GM21786 (cell line): ENCODE measurements around the gene C6orf132.

Experiments
- ATAC-seq: cut with Tn5 transposase; IDR thresholded peaks from one replicate; pipeline ENCODE4 v1.9.1; 2021; ENCODE audit not compliant: unreplicated experiment

Gene C6orf132

GRCh38 chr6:42137194-42137753, 5.1 kb downstream of the C6orf132 start:
- ATAC-seq, result no peak

DNA sequence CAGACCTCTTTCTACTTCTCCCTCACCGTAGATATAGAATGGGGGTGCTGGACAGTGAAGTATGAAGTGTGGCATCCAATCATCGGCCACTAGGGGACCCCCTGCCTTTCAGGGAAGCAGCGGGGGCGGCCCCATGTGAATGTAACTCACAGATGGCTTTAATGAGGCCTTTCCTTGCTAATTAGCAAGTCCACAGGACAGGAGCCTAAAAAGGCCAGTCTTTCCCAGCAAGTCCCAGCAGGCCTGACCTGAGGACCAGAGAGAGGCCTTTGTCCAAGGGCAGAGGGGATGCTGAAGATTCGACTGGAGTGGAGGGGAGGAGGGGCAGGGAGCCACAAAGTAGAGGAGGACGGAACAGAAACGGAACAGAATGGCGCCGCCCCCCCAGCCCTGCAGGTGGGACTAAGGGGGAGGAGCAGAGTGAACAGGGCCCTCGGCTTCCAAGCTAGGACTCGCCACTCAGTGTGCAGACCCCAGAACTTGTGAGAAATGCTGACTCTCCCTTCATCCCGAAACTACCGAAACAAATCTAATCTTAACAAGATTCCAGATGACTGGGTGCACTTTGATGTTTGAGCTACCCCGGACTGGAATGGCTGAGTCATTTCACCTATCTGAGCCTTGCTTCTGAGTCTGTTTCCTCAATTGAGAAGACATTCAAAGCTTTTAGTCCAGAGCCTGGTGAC, 5.8 kb downstream of the C6orf132 start:
- no peak for ATAC-seq

- ATAC-seq, result no peak
These were observed 6.7 kb downstream of the C6orf132 start for GRCh38 chr6:42135722-42136121.

GRCh38 chr6:42135161-42135560, 7.3 kb downstream of the C6orf132 start:
- ATAC-seq, result no peak

DNA sequence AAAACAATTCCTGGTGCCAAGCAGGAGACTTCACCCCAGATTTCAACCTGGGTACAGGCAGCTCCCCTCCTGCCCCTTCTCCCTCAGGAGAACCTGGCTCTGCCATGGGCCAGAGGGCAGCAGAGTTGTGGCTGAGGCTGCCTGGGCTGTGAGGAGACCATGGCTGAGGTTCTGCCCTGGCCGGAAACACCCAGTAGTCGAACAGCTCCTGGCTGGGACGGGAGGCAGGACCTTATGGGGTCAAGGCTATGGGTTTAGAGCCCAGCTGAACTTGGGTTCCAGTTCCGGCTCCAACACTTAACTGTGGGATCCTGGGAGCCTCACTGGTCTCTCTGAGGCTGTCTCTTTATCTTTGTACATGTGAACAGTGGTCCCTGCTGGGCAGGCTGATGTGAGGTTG, 8.5 kb downstream of the C6orf132 start:
- no peak for ATAC-seq

GRCh38 chr6:42131531-42131930, 10.9 kb downstream of the C6orf132 start:
- no peak for ATAC-seq

DNA sequence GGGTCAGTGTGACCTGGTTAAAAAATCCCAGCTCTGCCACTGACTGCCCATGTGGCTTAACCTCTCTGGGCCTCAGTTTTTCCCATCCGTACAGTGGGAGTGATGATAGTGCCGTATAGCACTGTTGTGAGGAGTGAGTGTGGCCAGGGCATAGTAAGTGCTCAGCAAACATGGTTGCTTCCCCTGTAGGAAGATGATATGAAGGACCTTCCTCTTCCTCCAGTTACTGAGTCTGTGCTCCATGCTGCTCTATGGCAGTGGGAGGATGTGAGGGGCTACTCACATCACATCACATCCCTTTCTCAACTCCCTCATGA, 13.1 kb downstream of the C6orf132 start:
- no peak for ATAC-seq

DNA sequence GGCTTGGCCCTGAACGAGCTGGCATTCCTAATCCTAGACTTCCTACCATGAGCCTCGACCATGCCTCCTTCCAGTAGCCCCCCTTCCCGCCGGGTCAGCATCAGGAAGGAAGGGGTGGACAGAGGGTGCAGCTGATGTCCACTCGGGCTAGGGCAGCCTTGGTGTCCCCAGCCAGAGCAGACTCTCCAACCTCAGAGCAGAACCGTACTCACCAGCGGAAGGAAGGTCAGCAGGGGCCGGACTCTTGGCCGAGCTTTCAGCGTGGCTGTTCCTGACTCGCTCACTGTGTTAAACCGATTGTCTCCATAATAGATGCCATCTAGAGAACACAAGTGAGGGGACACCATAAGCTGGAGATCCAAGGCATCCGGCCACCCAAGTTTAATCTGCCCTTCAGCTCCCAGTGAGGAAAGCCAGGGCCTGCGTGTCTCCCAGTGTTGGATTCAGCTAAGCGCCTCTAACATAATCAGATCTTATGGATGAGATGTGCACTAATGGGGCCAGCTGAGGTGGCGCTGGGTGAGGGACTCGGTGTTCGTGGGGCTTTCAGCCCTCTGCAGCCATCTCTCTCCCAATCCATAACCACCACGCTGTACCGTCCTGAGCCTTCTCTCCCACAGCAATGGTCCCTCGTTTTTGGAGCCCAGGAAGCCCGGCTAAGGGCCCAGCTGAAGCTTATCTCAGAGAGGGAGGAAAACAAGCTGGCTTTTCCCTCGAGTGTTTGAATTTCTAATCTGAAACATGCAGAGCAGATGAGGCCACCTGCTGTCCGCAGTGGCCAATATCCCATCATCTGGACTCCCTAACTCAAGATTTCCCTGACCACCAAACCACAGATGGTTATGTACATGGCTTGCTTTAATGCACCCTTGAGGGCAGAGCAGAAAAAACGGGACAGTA, 13.7 kb downstream of the C6orf132 start:
- no peak for ATAC-seq

DNA sequence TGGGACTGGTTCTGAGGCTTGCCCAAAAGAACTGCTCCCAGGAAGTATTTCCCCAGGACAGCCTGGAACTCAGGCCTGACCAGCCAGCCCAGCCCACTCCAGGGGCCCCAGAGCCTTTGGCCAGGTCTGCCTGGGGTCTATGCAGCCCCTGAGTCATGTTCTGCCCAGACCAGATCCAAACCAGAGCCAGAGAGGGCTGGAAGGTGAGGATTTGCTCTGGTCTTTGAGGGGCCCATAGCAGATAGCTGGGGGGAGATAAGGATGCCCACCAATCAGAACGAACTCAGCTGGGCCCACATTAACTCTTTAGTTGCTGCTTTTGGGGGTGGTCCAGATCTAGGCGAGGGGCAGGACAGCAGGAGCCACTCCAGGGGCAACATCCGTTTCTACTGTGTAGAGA, 16.8 kb downstream of the C6orf132 start:
- no peak for ATAC-seq

DNA sequence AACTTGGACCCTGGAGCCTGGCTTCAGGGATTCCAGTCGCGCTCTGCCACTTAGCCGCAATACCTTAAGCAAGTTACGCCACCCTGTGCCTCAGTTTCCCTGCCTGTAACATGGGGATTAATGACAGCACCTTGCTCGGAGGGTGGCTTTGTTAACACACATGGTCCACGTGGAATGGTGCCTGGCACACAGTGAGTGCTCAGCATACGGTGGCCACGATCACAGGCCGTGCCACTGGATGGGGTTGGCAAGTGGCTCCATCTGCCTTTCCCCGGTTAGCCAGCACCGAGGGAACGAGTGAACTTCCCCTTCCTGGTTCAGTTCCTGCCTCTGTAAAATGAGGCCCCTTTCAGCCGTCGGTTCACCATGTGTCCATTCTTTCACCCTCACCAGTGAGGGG, 17.2 kb downstream of the C6orf132 start:
- ATAC-seq, result no peak

DNA sequence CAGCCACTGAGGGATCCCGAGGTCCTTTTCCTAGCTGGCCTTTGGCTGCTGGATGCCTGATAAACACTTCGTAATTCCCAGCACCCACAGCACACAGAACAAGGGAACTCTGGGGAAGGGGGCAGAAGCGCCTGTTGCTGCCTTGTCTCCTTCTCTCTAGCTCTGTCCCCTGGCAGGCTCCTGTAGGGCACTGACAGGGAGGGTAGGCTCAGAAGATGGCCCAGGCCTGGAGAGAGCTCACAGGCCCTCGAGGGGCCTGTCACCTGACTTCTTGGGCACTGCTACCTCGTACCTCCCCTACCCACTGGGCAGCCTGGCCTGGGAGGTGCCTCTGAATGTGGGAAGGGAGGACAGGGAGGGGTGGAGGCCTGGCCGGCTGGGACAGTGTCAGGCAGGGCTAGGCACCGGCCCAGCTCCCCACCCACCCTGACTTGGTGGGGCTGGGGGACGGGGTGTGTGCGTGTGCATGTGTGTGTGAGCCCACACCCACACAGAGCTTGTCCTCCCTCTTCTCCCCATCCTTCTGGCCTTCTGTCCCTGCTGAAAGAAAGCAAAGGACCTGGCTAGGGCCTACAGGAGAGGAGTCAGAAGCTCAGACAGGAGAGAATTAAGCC, 18.1 kb downstream of the C6orf132 start:
- no peak for ATAC-seq

DNA sequence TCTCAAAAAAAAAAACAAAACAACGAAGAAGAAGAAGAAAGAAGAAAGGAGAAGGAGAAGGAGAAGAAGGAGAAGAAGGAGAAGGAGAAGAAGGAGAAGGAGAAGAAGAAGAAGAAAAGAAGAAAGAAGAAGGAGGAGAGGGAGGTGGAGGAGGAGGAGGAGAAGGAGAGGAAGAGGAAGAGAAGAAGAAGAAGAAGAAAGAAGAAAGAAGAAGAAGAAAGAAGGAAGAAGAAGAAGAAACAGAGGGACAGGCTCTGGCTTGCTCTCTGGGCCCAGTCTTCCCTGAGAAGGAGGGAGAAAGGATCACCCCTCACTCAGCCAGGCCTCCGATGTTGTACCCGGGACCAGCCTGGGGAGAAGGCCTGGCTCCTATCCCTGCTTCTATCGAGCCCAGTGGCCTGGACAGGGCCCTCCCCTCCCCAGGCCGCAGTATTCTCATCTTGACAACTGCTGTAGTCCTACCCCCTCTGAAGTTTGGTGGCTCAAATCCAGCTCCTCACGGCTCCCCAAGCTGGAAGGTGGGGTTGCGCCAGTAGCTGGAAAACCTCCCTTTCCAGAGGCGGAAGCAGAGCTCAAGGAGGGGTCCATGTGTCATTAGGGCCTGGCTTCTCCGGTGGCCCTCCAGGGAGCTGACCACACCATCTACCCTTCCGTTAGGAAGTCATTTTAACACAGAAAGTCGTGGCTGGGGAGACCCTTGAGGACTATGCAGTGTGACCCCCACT, 18.9 kb downstream of the C6orf132 start:
- ATAC-seq, result no peak

GRCh38 chr6:42120895-42121865, 21.2 kb downstream of the C6orf132 start:
- ATAC-seq, result no peak

DNA sequence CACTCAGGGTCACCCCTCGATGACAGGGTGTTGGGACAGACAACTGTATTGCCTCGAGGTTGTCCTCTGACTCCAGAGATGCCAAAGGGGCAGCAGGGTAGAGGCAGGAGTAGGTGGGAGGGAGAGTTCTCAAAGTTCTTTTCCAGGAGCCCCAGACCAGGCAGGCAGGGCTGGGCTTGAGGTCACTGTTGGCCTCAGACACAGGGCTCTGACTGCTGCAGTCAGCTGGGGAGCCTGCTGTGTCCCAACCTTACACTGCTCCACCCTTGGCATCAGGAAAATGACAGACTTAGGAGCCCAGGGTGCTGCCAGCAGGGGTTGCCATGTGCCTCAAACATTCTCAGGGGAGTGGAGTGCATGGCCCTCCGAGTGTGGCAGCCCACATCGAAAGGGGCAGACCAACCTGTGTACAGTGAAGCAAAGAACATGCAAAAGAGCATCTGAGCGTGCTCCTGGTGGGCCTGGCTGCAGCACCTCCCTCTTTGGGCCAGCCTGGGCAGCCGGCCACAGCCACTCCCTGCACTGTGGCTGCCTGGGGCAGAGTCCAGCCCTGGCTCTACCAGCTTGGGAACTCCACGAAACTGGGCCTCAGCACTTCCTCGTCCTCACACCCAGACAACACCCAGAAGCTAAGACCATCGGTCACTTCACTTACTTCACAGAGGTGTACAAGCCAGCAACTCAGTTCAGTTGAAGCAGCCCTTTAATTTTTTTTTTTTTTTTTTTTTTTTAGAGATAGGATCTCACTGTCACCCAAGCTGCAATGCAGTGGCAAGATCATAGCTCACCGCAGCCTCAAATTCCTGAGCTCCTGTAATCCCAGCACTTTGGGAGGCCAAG, 24.0 kb downstream of the C6orf132 start:
- no peak for ATAC-seq

GRCh38 chr6:42117843-42118161, 24.6 kb downstream of the C6orf132 start:
- ATAC-seq, result no peak

GRCh38 chr6:42113936-42114636, 28.3 kb downstream of the C6orf132 start:
- no peak for ATAC-seq

DNA sequence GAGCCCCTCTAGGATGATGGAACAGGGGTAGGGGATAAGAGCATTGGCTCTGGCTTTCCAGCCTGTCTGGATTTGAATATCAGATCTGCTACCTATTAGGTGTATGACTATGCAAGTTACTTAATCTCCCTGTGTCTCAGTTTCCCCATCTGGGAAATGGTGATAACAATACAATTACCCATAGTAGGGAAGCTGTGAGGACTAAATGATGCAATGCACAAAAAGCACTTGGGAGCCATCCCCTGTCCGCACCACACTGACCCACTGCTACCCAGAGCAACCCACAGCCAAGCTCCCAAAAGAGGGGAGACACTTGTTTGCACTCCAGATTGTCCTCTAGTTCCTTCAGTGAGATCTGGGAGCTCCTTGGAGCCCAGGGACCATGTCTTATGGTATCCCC, 30.1 kb downstream of the C6orf132 start:
- no peak for ATAC-seq

- no peak for ATAC-seq
These were observed 31.7 kb downstream of the C6orf132 start for GRCh38 chr6:42110683-42111082.

- ATAC-seq, result no peak
These were observed 34.3 kb downstream of the C6orf132 start for GRCh38 chr6:42108071-42108470.
